ENCODE data around the gene SOCS1. TPM values are rescaled to one million over a fixed set of nuclear protein-coding genes. Genes with fewer than 3 reads are reported as not detected.

Gene SOCS1
- polyA plus RNA-seq, 1 donor from 2014 or later, result not detected

DNA sequence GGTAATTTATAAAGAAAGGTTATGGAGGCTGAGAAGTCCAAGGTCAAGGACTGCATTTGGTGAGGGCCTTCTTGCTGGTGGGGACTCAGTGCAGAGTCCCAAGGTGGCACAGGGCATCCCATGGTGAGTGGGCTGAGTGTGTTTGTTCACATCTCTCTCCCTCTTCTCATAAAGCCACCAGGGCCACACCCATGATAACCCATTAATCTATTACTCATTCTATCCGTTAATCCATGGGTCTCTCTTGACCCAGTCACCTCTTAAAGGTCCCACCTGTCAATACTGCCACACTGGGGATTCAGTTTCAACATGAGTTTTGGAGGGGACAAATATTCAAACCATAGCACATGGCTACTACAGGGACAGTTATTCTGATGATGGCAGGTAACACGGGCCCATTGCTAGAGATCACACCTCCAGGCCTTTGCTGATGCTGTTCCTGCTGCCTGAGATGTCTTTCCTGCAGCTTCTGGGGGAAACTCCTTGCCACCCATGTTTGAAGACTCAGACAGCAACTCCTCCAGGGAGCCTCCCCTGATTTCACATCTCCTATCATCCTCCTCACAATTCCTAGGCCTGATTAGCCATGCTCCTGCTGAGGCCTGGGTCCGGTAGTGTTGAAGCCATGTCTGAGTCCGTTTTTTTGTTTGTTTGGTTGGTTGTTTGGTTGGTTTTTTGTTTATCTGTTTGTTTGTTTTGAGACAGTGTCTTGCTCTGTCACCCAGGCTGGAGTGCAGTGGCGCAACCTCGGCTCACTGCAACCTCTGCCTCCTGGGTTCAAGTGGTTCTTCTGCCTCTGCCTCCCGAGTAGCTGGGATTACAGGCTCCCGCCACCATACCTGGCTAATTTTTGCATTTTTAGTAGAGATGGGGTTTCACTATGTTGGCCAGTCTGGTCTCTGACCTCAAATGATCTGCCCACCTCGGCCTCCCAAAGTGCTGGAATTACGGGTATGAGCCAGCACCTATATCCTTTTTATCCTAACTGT lies 16.1 kb downstream of the SOCS1 start:
- H3K9ac ChIP-seq (ENCODE audit: low read length), result no peak overlapping the region
- no peak overlapping the region for H2AFZ ChIP-seq (ENCODE audit: low read depth, low read length)
- no peaks in the 10 kb centered on the region for H3K9me2 ChIP-seq (ENCODE audit: insufficient read depth, low read length)
- no peak overlapping the region for H3K4me2 ChIP-seq (ENCODE audit: low read length)
- TF ChIP-seq, protein P1, sequence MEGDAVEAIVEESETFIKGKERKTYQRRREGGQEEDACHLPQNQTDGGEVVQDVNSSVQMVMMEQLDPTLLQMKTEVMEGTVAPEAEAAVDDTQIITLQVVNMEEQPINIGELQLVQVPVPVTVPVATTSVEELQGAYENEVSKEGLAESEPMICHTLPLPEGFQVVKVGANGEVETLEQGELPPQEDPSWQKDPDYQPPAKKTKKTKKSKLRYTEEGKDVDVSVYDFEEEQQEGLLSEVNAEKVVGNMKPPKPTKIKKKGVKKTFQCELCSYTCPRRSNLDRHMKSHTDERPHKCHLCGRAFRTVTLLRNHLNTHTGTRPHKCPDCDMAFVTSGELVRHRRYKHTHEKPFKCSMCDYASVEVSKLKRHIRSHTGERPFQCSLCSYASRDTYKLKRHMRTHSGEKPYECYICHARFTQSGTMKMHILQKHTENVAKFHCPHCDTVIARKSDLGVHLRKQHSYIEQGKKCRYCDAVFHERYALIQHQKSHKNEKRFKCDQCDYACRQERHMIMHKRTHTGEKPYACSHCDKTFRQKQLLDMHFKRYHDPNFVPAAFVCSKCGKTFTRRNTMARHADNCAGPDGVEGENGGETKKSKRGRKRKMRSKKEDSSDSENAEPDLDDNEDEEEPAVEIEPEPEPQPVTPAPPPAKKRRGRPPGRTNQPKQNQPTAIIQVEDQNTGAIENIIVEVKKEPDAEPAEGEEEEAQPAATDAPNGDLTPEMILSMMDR (IDR thresholded peaks at IDR 0.05; ENCODE audit: poor library complexity, severe bottlenecking), result no peak
- TF ChIP-seq POLR2AphosphoS5 (IDR thresholded peaks at IDR 0.05) (no peak), TAF1 (IDR thresholded peaks at IDR 0.05; ENCODE audit: low read depth) (no peak), MXI1 (conservative IDR thresholded peaks at IDR 0.05; ENCODE audit: poor library complexity, severe bottlenecking) (no peak), EZH2 (IDR thresholded peaks at IDR 0.05; ENCODE audit: borderline replicate concordance, insufficient read depth, low read length, poor library complexity, severe bottlenecking) (no peak), EP300 (conservative IDR thresholded peaks at IDR 0.05; ENCODE audit: poor library complexity, severe bottlenecking) (no peak), RAD21 (conservative IDR thresholded peaks at IDR 0.05) (no peak), SMC3 (conservative IDR thresholded peaks at IDR 0.05; ENCODE audit: poor library complexity) (no peak)
- TF ChIP-seq, protein P2, sequence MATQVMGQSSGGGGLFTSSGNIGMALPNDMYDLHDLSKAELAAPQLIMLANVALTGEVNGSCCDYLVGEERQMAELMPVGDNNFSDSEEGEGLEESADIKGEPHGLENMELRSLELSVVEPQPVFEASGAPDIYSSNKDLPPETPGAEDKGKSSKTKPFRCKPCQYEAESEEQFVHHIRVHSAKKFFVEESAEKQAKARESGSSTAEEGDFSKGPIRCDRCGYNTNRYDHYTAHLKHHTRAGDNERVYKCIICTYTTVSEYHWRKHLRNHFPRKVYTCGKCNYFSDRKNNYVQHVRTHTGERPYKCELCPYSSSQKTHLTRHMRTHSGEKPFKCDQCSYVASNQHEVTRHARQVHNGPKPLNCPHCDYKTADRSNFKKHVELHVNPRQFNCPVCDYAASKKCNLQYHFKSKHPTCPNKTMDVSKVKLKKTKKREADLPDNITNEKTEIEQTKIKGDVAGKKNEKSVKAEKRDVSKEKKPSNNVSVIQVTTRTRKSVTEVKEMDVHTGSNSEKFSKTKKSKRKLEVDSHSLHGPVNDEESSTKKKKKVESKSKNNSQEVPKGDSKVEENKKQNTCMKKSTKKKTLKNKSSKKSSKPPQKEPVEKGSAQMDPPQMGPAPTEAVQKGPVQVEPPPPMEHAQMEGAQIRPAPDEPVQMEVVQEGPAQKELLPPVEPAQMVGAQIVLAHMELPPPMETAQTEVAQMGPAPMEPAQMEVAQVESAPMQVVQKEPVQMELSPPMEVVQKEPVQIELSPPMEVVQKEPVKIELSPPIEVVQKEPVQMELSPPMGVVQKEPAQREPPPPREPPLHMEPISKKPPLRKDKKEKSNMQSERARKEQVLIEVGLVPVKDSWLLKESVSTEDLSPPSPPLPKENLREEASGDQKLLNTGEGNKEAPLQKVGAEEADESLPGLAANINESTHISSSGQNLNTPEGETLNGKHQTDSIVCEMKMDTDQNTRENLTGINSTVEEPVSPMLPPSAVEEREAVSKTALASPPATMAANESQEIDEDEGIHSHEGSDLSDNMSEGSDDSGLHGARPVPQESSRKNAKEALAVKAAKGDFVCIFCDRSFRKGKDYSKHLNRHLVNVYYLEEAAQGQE (IDR thresholded peaks at IDR 0.05; ENCODE audit: borderline replicate concordance), result no peak
- no peak overlapping the region for H3K4me3 ChIP-seq (ENCODE audit: low read length)
- H3K27me3 ChIP-seq (ENCODE audit: insufficient read depth, low read depth, low read length), result no peaks in the 10 kb centered on the region
- no peaks in the 10 kb centered on the region for H4K20me1 ChIP-seq (ENCODE audit: insufficient read depth)
- no peak overlapping the region for H3K27ac ChIP-seq (ENCODE audit: low read length)
- H3F3A ChIP-seq (ENCODE audit: insufficient read depth, low read length, poor library complexity, severe bottlenecking), result no peaks in the 10 kb centered on the region
- no peaks in the 10 kb centered on the region for H3K79me2 ChIP-seq (replicated peaks; ENCODE audit: insufficient read depth, low read length)
- no peaks in the 10 kb centered on the region for H3K9me3 ChIP-seq (ENCODE audit: low read length)
- H3K36me3 ChIP-seq (ENCODE audit: insufficient read depth, low read length), result no peaks in the 10 kb centered on the region

DNA sequence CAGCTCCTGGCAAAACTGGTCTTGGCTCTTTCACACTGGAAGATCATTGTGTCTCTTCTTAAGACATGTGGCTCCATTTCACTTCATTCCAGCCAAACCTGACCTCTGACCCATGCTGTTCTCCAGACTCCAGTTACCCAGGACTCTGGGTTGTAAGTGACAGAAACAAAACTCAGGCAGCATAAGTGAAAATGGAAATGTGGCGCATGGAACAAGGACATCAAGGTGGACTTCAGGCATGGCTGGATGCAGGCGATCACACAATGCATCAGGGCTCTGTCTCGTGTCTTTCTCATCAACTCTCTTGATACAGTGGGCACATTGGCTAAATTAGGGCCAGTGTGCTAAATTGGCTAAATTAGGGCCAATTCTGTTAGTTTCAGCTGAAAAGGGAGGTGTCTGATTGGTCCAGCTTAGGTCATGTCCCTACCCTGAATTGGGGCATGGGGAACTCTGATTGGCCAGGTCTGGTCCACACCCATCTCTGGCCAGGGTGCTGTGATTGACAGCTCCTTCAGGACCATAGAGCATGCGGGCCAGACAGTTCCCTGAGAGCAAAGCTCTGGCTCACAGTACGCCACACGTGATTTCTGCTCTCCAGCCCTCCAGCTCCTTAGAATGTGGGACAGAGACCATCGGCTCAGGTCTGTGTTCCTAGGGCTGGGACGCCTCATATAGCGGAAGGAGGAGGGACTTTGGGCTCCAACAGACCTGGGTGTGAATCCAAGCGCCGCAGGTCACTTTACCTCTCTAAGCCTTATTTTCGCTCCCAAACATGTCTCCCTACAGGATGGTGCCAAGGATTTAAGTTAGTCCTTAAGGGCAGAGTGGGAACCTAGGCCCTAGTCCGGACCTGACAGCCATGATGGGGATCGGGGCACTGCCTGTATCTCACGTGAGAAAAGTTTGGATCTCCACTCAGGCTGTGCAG lies 17.5 kb downstream of the SOCS1 start:
- Histone ChIP-seq H3K27me3 (ENCODE audit: insufficient read depth, low read depth, low read length) (no peaks in the 10 kb centered on the region), H3K9me3 (ENCODE audit: low read length) (no peaks in the 10 kb centered on the region), H4K20me1 (ENCODE audit: insufficient read depth) (no peaks in the 10 kb centered on the region), H3K27ac (ENCODE audit: low read length) (no peak overlapping the region), H3K4me3 (ENCODE audit: low read length) (no peak overlapping the region), H3K9me2 (ENCODE audit: insufficient read depth, low read length) (no peaks in the 10 kb centered on the region), H3F3A (ENCODE audit: insufficient read depth, low read length, poor library complexity, severe bottlenecking) (no peaks in the 10 kb centered on the region), H3K4me2 (ENCODE audit: low read length) (no peak overlapping the region), H3K36me3 (ENCODE audit: insufficient read depth, low read length) (no peaks in the 10 kb centered on the region), H3K79me2 (replicated peaks; ENCODE audit: insufficient read depth, low read length) (no peaks in the 10 kb centered on the region), H3K9ac (ENCODE audit: low read length) (no peak overlapping the region), H2AFZ (ENCODE audit: low read depth, low read length) (no peak overlapping the region)
- no peak for TF ChIP-seq TAF1 (IDR thresholded peaks at IDR 0.05; ENCODE audit: low read depth)
- TF ChIP-seq, protein P1 (IDR thresholded peaks at IDR 0.05; ENCODE audit: poor library complexity, severe bottlenecking), result no peak
- no peak for TF ChIP-seq RAD21 (conservative IDR thresholded peaks at IDR 0.05)
- no peak for TF ChIP-seq EP300 (conservative IDR thresholded peaks at IDR 0.05; ENCODE audit: poor library complexity, severe bottlenecking)
- TF ChIP-seq MXI1 (conservative IDR thresholded peaks at IDR 0.05; ENCODE audit: poor library complexity, severe bottlenecking), result no peak
- no peak for TF ChIP-seq POLR2AphosphoS5 (IDR thresholded peaks at IDR 0.05)
- TF ChIP-seq SMC3 (conservative IDR thresholded peaks at IDR 0.05; ENCODE audit: poor library complexity), result no peak
- no peak for TF ChIP-seq EZH2 (IDR thresholded peaks at IDR 0.05; ENCODE audit: borderline replicate concordance, insufficient read depth, low read length, poor library complexity, severe bottlenecking)
- TF ChIP-seq, protein P2 (IDR thresholded peaks at IDR 0.05; ENCODE audit: borderline replicate concordance), result no peak
